Kidney epithelial cell (primary cell): Measurements from ENCODE around the gene C1QC. TPM values are rescaled to one million over a fixed set of nuclear protein-coding genes. Genes with fewer than 3 reads are reported as not detected.

Experiments used
- DNase-seq: peaks from one replicate; pipeline ENCODE4 v3.0.0-alpha.2; 2010; ENCODE audit warnings: low read depth
- H3K27me3 ChIP-seq: 2 replicates; pipeline ENCODE4 v1.6.0; 2011; ENCODE audit warnings: low read length; ENCODE audit not compliant: control insufficient read depth, insufficient read depth
- H3K36me3 ChIP-seq: 2 replicates; pipeline ENCODE4 v1.5.1; 2011; ENCODE audit warnings: low read length; ENCODE audit not compliant: control insufficient read depth, insufficient read depth
- H3K4me3 ChIP-seq: 2 replicates; pipeline ENCODE4 v1.5.1; 2011; ENCODE audit warnings: low read depth, mild to moderate bottlenecking, control low read depth, low read length
- total RNA-seq: library from RNA; depleted of rRNA; stranded (reverse); fragments of >200 nt; gene quantifications from 2 replicates; pipeline ENCODE4 v1.2.3, GENCODE V29; 2015
- TF ChIP-seq, protein P1 (sequence below): IDR thresholded peaks from 2 replicates; pipeline ENCODE4 v1.5.1; 2011; ENCODE audit warnings: mild to moderate bottlenecking, moderate library complexity, low read length, control low read depth, inconsistent platforms; ENCODE audit not compliant: insufficient read depth, poor library complexity, severe bottlenecking

C1QC gene
- total RNA-seq, 1 donor from 2014 or later = 0.58 TPM

DNA sequence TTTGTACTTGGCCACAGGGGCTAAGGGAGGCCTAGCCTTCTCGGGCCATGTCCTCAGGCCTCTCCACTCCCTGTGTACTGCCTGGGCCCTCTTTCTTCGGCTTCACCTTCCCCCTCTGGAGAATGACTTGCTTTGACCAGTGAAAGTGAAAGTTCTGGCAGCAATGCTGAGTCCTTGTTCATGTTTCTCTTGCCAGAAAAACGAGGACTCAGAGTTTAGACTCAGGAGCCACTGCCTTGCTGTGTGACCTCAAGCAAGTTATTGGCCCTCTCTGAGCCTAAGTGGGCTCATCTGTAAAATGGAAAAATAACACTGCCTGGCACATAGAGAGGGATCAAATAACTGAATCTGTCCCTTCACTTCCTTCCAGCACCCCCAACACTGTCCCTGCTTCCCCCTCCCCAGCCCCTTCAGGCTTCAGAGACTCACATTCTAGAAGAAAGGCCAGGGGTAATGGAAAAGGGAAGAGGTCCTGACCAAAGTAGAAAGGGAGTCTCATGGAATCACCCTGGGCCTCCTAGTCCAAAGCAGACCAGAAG is 5.5 kb upstream of the C1QC start:
- TF ChIP-seq, protein P1, sequence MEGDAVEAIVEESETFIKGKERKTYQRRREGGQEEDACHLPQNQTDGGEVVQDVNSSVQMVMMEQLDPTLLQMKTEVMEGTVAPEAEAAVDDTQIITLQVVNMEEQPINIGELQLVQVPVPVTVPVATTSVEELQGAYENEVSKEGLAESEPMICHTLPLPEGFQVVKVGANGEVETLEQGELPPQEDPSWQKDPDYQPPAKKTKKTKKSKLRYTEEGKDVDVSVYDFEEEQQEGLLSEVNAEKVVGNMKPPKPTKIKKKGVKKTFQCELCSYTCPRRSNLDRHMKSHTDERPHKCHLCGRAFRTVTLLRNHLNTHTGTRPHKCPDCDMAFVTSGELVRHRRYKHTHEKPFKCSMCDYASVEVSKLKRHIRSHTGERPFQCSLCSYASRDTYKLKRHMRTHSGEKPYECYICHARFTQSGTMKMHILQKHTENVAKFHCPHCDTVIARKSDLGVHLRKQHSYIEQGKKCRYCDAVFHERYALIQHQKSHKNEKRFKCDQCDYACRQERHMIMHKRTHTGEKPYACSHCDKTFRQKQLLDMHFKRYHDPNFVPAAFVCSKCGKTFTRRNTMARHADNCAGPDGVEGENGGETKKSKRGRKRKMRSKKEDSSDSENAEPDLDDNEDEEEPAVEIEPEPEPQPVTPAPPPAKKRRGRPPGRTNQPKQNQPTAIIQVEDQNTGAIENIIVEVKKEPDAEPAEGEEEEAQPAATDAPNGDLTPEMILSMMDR = no peak
- H3K36me3 ChIP-seq = no peaks in the 10 kb centered on the region
- H3K4me3 ChIP-seq = no peak overlapping the region
- DNase-seq = no peak
- H3K27me3 ChIP-seq = peaks cover 44% of the 10 kb centered on the region

DNA sequence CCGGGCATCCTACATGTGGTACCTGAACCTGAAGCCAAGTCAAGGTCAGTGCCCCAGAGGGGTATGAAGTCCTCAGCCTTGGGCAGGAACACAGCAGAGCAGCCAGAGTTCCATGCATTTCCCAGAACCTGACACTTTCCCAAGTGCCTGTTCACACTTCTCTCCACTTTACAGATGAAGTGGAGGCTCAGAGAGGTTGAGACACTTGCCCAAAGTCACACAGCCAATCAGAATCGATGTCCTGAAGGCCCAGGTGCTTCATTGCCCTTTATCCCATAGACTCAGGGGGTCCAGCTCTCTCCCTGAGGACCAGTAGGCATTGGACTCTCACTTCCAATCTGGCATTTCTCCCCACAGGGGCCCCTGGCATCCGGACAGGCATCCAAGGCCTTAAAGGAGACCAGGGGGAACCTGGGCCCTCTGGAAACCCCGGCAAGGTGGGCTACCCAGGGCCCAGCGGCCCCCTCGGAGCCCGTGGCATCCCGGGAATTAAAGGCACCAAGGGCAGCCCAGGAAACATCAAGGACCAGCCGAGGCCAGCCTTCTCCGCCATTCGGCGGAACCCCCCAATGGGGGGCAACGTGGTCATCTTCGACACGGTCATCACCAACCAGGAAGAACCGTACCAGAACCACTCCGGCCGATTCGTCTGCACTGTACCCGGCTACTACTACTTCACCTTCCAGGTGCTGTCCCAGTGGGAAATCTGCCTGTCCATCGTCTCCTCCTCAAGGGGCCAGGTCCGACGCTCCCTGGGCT is 4.8 kb upstream of the C1QC start:
- no peaks in the 10 kb centered on the region for H3K36me3 ChIP-seq
- no peak overlapping the region for H3K4me3 ChIP-seq
- TF ChIP-seq, protein P1 = no peak
- DNase-seq = no peak
- H3K27me3 ChIP-seq = peaks cover 40% of the 10 kb centered on the region

DNA sequence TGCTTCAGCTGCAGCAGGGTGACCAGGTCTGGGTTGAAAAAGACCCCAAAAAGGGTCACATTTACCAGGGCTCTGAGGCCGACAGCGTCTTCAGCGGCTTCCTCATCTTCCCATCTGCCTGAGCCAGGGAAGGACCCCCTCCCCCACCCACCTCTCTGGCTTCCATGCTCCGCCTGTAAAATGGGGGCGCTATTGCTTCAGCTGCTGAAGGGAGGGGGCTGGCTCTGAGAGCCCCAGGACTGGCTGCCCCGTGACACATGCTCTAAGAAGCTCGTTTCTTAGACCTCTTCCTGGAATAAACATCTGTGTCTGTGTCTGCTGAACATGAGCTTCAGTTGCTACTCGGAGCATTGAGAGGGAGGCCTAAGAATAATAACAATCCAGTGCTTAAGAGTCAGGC is 4.1 kb upstream of the C1QC start:
- H3K4me3 ChIP-seq = no peak overlapping the region
- TF ChIP-seq, protein P1 = no peak
- H3K27me3 ChIP-seq = peaks cover 43% of the 10 kb centered on the region
- DNase-seq = no peak
- H3K36me3 ChIP-seq = no peaks in the 10 kb centered on the region

DNA sequence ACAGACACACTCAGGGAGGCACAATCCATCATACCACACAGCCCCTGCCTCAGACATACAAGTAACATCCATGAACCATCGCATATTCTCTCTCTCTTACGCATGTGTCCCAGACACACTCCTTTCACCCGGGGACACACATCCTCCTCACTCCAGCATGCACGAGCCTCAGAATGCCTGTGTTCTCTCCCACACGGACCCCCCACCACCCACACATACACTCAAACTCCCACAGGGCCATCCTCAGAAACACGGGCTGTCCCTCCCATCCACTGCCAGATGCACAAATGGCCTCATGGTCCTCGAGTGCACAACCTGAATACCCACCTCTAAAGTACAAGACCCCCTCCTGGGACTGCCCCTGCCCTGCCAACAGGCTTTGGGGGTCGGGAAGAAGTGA is 2.2 kb upstream of the C1QC start:
- H3K4me3 ChIP-seq = no peak overlapping the region
- DNase-seq = no peak
- H3K36me3 ChIP-seq = no peaks in the 10 kb centered on the region
- peaks cover 41% of the 10 kb centered on the region for H3K27me3 ChIP-seq
- TF ChIP-seq, protein P1 = no peak

DNA sequence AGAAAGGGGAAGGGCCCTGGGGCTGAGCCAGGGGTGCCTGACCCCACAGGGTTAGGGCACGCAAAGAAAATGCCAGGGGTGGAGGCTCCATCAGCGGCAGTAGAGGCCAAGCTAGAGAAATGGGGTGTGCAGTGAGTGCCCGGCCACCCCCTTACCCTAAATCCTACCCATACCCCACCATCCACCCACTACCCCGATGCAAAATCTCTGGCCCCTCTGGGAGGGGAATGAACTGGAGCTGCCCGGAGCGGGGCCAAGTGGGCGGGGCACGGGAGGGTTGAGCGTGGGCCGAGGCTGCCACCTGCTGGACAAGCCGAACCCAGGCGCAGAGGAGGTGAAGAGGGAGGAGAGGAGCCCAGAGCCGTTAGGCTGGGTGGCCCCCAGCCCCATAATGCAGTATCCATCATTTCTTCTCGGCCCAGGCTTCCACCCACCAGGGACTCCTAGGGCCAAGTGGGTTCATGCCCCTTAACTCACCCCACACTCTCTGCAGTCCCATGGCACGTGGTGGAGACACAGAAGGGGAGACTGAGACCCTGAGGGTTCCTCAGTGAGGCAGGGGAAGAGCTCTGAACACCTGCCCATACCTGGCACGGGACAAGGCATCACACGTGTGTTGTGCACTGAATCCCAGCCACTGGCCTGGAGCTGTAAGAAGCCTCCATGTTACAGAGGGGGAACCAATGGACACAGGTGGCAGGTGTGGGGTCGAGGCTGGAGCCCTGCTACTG is 1.4 kb upstream of the C1QC start:
- DNase-seq = no peak
- TF ChIP-seq, protein P1 = peak; percentile 91
- no peaks in the 10 kb centered on the region for H3K36me3 ChIP-seq

More for the DNA sequence above, 1.4 kb upstream of the C1QC start:
- Histone ChIP-seq H3K27me3 (peaks cover 35% of the 10 kb centered on the region), H3K4me3 (no peak overlapping the region)
